Measurements from ENCODE around the gene CSH2. TPM values are rescaled to one million over a fixed set of nuclear protein-coding genes. Genes with fewer than 3 reads are reported as not detected.

CSH2 gene
- total and polyA plus RNA-seq, 2 of the 8 experiments (the other 6 are each of a cell fraction or from before 2014, with no cell fraction given): 0.43 TPM; not detected in 1

DNA sequence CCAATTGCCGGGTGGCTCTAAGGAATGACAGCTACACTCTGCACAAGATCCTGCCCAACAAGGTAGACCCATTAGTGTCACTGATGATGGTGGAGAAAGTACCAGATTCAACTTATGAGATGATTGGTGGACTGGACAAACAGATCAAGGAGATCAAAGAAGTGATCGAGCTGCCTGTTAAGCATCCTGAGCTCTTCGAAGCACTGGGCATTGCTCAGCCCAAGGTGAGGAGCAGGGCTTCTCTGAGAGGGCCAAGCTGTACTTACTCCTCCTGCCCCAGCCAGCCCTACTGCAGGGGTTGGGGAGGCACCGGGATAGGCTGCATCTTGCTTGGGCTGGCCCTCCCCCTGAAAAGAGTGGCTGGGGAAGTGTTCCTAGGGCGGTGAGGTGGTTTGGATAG, 43.2 kb downstream of the CSH2 start:
- peaks cover 44 to 69% (median 61%) of the 10 kb centered on the region in 4 experiments for H3K36me3 ChIP-seq (ENCODE audit: control insufficient read depth in 2 of 4, insufficient read depth in 4 of 4, low read length in 3 of 4)
- H3K56ac ChIP-seq (replicated peaks; ENCODE audit: insufficient read length, low read depth, low read length): no peak overlapping the region
- ChIA-PET POLR2A (ENCODE audit: partially characterized antibody) (interaction anchor here (0.9 to 32.3 kb wide), 8 partner anchors 2 to 676 kb away, joined by 3 to 593 read pairs (median 4); partner anchors contain the start of genes CCDC47, DDX42, DDX5 and FTSJ3), CTCF (ENCODE audit: partially characterized antibody) (interaction anchor here (0.9 to 1.7 kb wide), 6 partner anchors 9 to 47 kb away, joined by 3 to 8 read pairs (median 4); no protein-coding TSS in a partner anchor)
- H3K9me3 ChIP-seq (ENCODE audit: insufficient read depth in 2 of 2, low read depth in 1 of 2, low read length in 1 of 2): no peaks in the 10 kb centered on the region
- no peak overlapping the region for H3K4me2 ChIP-seq (ENCODE audit: insufficient read depth in 1 of 2, low read depth in 2 of 2, low read length in 2 of 2)
- no peak overlapping the region for H2BK120ac ChIP-seq (replicated peaks; ENCODE audit: low read depth, low read length)
- no peak overlapping the region for H4K91ac ChIP-seq (replicated peaks; ENCODE audit: insufficient read length, low read length)
- peaks cover 16% of the 10 kb centered on the region; the same call in 1 of the 2 replicates for H3K79me1 ChIP-seq (ENCODE audit: low read depth, low read length)
- H4K5ac ChIP-seq (ENCODE audit: insufficient read length, low read depth, low read length): no peak overlapping the region
- H2AK5ac ChIP-seq (ENCODE audit: low read depth, low read length): no peak overlapping the region
- no peak overlapping the region for H3K27ac ChIP-seq (ENCODE audit: low read depth, low read length)
- DNase-seq (ENCODE audit: low read depth in 1 of 2, low spot score in 2 of 2) (no peak), FAIRE-seq (no peak)
- no peak overlapping the region for H3K23ac ChIP-seq (ENCODE audit: insufficient read length)
- no peak overlapping the region for H3K14ac ChIP-seq (ENCODE audit: insufficient read length)
- H3K79me2 ChIP-seq (ENCODE audit: control insufficient read depth in 1 of 2, insufficient read depth in 2 of 2, low read length in 2 of 2): peaks cover 0 to 37% of the 10 kb centered on the region in 2 experiments; a peak in 3 of 4 replicates
- H3K4me1 ChIP-seq (replicated peaks in 1 of 4; ENCODE audit: control insufficient read depth in 3 of 4, insufficient read depth in 4 of 4, low read length in 3 of 4): peaks cover 0 to 3% (median 0%) of the 10 kb centered on the region in 4 experiments; a peak in 1 of 7 replicates
- no peak overlapping the region for H4K8ac ChIP-seq (ENCODE audit: extremely low read depth, insufficient read depth, low read length)
- no peak overlapping the region for H3K4ac ChIP-seq (replicated peaks; ENCODE audit: insufficient read length, low read depth, low read length)
- H3K4me3 ChIP-seq (ENCODE audit: extremely low read depth in 1 of 4, insufficient read depth in 2 of 4, low read depth in 3 of 4, low read length in 4 of 4): no peak overlapping the region
- no peaks in the 10 kb centered on the region for H3K27me3 ChIP-seq (replicated peaks in 1 of 4; ENCODE audit: control insufficient read depth in 3 of 4, extremely low read depth in 1 of 4, insufficient read depth in 3 of 4, low read length in 3 of 4)
- no peak overlapping the region for H2BK15ac ChIP-seq (ENCODE audit: low read length)
- H3K9ac ChIP-seq (replicated peaks in 1 of 4; ENCODE audit: extremely low read depth in 1 of 4, low read depth in 3 of 4, low read length in 3 of 4): no peak overlapping the region
- no peak overlapping the region for H2BK5ac ChIP-seq (ENCODE audit: low read depth, low read length)
- H2BK12ac ChIP-seq (ENCODE audit: low read depth, low read length): no peak overlapping the region
- 97% methylated on average over 5 of the region's 5 CpGs; no CpG with 5 or more reads in 1 of the 2 experiments for WGBS, 2 experiments (ENCODE audit: extremely low coverage in 1 of 2, insufficient coverage in 1 of 2, insufficient read length in 1 of 2, insufficient replicate concordance in 2 of 2, low coverage in 1 of 2, low lambda C conversion rate in 2 of 2, missing lambda C conversion rate in 1 of 2)
- H3K18ac ChIP-seq (ENCODE audit: extremely low read depth, low read length): no peak overlapping the region
- no peak overlapping the region for H2BK20ac ChIP-seq (ENCODE audit: low read length)
- peaks cover 2 to 23% of the 10 kb centered on the region in 2 experiments for H4K20me1 ChIP-seq (replicated peaks in 1 of 2; ENCODE audit: control insufficient read depth in 1 of 2, insufficient read depth in 2 of 2, low read length in 2 of 2)
- no peak overlapping the region for H2AFZ ChIP-seq (ENCODE audit: low read length)
- H3K23me2 ChIP-seq (ENCODE audit: low read depth, low read length): peaks cover 8% of the 10 kb centered on the region
- TF ChIP-seq CHD2 (IDR thresholded peaks at IDR 0.05; ENCODE audit: low read length) (no peak), GABPA (IDR thresholded peaks at IDR 0.05; ENCODE audit: borderline replicate concordance, insufficient read depth, low read length) (no peak), RBBP5 (IDR thresholded peaks at IDR 0.05; ENCODE audit: borderline replicate concordance, low read depth, low read length) (no peak), YY1 (IDR thresholded peaks at IDR 0.05; ENCODE audit: low read depth, low read length) (no peak), CTBP2 (IDR thresholded peaks at IDR 0.05; ENCODE audit: borderline replicate concordance, insufficient read depth, insufficient read length, low read length) (no peak), KDM1A (IDR thresholded peaks at IDR 0.05; ENCODE audit: borderline replicate concordance, low read length) (no peak), HDAC2 (IDR thresholded peaks at IDR 0.05; ENCODE audit: borderline replicate concordance in 1 of 2, low read depth in 2 of 2, low read length in 2 of 2) (no peak), SRF (IDR thresholded peaks at IDR 0.05; ENCODE audit: low read depth, low read length) (no peak), CREB1 (IDR thresholded peaks at IDR 0.05) (no peak), BACH1 (IDR thresholded peaks at IDR 0.05; ENCODE audit: low read length) (no peak), ZNF274 (IDR thresholded peaks at IDR 0.05; ENCODE audit: borderline replicate concordance, extremely low read depth, low read length) (no peak), CEBPB (IDR thresholded peaks at IDR 0.05; ENCODE audit: low read depth, low read length) (no peak), RXRA (IDR thresholded peaks at IDR 0.05; ENCODE audit: insufficient read depth, low read depth, low read length) (no peak), RNF2 (IDR thresholded peaks at IDR 0.05; ENCODE audit: borderline replicate concordance, low read depth, low read length, missing control alignments, poor library complexity, severe bottlenecking) (no peak)

Data from H1 (cell line).